HEK293 (cell line): ENCODE measurements around the gene ARL6IP5.

ENCODE experiments used
- KLF9 ChIP-seq: fragments of 450-650 bp; formaldehyde crosslinking; IDR thresholded peaks from 2 replicates; pipeline ENCODE4 v1.5.1; 2016; ENCODE audit warnings: missing biosample characterization, missing genetic modification characterization, low read depth
- PRDM1 ChIP-seq: fragments of 450-650 bp; formaldehyde crosslinking; IDR thresholded peaks from 2 replicates; pipeline ENCODE4; 2016; ENCODE audit warnings: missing biosample characterization, missing genetic modification characterization
- TCF7L2 ChIP-seq: IDR thresholded peaks from 2 replicates; pipeline ENCODE4 v1.6.1; 2011; ENCODE audit warnings: low read depth, mild to moderate bottlenecking, inconsistent platforms, low read length, moderate library complexity, borderline replicate concordance
- TRIM28 ChIP-seq: IDR thresholded peaks from 2 replicates; pipeline ENCODE4 v1.6.1; 2011; ENCODE audit warnings: low read length, control low read depth, borderline replicate concordance
- ZBTB20 ChIP-seq: fragments of 450-650 bp; formaldehyde crosslinking; IDR thresholded peaks from 2 replicates; pipeline ENCODE4 v1.5.1; 2016; ENCODE audit warnings: missing biosample characterization, missing genetic modification characterization
- ZBTB21 ChIP-seq: fragments of 450-650 bp; formaldehyde crosslinking; IDR thresholded peaks from 2 replicates; pipeline ENCODE4 v1.5.1; 2017; ENCODE audit warnings: missing biosample characterization, missing genetic modification characterization
- ZBTB7A ChIP-seq: fragments of 450-650 bp; formaldehyde crosslinking; IDR thresholded peaks from 2 replicates; pipeline ENCODE4 v1.5.1; 2016; ENCODE audit warnings: low read depth, missing biosample characterization, missing genetic modification characterization
- ZNF146 ChIP-seq: fragments of 450-650 bp; formaldehyde crosslinking; IDR thresholded peaks from 2 replicates; pipeline ENCODE4 v1.5.1; 2016; ENCODE audit warnings: missing biosample characterization, missing genetic modification characterization
- ZNF274 ChIP-seq, 2 experiments: fragments of 200-500 bp in 1 of 2; fragments of 450-650 bp in 1 of 2; sonication (Bioruptor generic) in 1 of 2; formaldehyde crosslinking in 1 of 2; IDR thresholded peaks; 2 replicates each; pipeline versions ENCODE4 v1.5.1 to v1.6.1; 2014 to 2016; ENCODE audit warnings: borderline replicate concordance in 1 of 2, inconsistent platforms in 1 of 2, low read length in 1 of 2, missing biosample characterization in 1 of 2, missing genetic modification characterization in 1 of 2
- ZNF335 ChIP-seq: fragments of 450-650 bp; formaldehyde crosslinking; conservative IDR thresholded peaks from 2 replicates; pipeline ENCODE4 v1.5.1; 2016; ENCODE audit warnings: missing biosample characterization, missing genetic modification characterization
- ZNF768 ChIP-seq: fragments of 450-650 bp; formaldehyde crosslinking; IDR thresholded peaks from 2 replicates; pipeline ENCODE4 v1.5.1; 2018; ENCODE audit warnings: missing biosample characterization, mild to moderate bottlenecking, missing genetic modification characterization
- TF ChIP-seq, protein P1 (sequence below): fragments of 450-650 bp; formaldehyde crosslinking; IDR thresholded peaks from 2 replicates; pipeline ENCODE4 v1.5.1; 2016; ENCODE audit warnings: missing biosample characterization, missing genetic modification characterization
- TF ChIP-seq, protein P2 (sequence below): fragments of 450-650 bp; formaldehyde crosslinking; IDR thresholded peaks from 2 replicates; pipeline ENCODE4 v1.5.1; 2017; ENCODE audit warnings: missing biosample characterization, mild to moderate bottlenecking, missing genetic modification characterization, moderate library complexity
- TF ChIP-seq, protein P3 (sequence below): fragments of 450-650 bp; formaldehyde crosslinking; IDR thresholded peaks from 2 replicates; pipeline ENCODE4 v1.5.1; 2016; ENCODE audit warnings: missing biosample characterization, missing genetic modification characterization

DNA sequence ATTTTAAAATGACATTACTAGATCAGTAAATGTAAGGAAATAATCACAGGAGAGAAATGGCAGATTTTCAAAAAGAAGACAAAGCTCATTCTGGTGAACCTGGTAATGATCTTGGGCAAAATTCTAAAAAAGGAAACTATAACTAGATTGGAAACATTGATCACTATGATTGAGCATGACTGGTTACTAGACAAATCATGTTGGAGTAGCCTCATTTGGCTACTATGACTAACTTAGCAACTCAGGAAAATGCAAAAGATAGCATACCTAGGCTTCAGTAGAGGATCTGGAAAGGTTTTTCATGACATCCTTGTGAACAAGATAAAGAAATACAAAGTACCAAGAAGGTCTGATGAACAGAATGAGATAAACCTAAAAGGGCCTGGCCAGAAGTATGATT lies 25.0 kb upstream of the ARL6IP5 start:
- TF ChIP-seq, protein P1, sequence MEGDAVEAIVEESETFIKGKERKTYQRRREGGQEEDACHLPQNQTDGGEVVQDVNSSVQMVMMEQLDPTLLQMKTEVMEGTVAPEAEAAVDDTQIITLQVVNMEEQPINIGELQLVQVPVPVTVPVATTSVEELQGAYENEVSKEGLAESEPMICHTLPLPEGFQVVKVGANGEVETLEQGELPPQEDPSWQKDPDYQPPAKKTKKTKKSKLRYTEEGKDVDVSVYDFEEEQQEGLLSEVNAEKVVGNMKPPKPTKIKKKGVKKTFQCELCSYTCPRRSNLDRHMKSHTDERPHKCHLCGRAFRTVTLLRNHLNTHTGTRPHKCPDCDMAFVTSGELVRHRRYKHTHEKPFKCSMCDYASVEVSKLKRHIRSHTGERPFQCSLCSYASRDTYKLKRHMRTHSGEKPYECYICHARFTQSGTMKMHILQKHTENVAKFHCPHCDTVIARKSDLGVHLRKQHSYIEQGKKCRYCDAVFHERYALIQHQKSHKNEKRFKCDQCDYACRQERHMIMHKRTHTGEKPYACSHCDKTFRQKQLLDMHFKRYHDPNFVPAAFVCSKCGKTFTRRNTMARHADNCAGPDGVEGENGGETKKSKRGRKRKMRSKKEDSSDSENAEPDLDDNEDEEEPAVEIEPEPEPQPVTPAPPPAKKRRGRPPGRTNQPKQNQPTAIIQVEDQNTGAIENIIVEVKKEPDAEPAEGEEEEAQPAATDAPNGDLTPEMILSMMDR: no peak
- TF ChIP-seq ZNF274 (IDR thresholded peaks at IDR 0.05; ENCODE audit: low read length) (no peak), ZNF274 (tag by site-specific recombination; IDR thresholded peaks at IDR 0.05; ENCODE audit: borderline replicate concordance) (no peak), TRIM28 (no peak), KLF9 (no peak), ZBTB21 (tag by site-specific recombination) (no peak), ZNF146 (tag by site-specific recombination) (no peak), ZNF335 (no peak), PRDM1 (tag by site-specific recombination) (no peak), TCF7L2 (no peak), ZNF768 (no peak), ZBTB20 (no peak), ZBTB7A (tag by site-specific recombination) (no peak)
- TF ChIP-seq, protein P2, sequence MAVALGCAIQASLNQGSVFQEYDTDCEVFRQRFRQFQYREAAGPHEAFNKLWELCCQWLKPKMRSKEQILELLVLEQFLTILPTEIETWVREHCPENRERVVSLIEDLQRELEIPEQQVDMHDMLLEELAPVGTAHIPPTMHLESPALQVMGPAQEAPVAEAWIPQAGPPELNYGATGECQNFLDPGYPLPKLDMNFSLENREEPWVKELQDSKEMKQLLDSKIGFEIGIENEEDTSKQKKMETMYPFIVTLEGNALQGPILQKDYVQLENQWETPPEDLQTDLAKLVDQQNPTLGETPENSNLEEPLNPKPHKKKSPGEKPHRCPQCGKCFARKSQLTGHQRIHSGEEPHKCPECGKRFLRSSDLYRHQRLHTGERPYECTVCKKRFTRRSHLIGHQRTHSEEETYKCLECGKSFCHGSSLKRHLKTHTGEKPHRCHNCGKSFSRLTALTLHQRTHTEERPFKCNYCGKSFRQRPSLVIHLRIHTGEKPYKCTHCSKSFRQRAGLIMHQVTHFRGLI (tag by site-specific recombination): no peak
- TF ChIP-seq, protein P3, sequence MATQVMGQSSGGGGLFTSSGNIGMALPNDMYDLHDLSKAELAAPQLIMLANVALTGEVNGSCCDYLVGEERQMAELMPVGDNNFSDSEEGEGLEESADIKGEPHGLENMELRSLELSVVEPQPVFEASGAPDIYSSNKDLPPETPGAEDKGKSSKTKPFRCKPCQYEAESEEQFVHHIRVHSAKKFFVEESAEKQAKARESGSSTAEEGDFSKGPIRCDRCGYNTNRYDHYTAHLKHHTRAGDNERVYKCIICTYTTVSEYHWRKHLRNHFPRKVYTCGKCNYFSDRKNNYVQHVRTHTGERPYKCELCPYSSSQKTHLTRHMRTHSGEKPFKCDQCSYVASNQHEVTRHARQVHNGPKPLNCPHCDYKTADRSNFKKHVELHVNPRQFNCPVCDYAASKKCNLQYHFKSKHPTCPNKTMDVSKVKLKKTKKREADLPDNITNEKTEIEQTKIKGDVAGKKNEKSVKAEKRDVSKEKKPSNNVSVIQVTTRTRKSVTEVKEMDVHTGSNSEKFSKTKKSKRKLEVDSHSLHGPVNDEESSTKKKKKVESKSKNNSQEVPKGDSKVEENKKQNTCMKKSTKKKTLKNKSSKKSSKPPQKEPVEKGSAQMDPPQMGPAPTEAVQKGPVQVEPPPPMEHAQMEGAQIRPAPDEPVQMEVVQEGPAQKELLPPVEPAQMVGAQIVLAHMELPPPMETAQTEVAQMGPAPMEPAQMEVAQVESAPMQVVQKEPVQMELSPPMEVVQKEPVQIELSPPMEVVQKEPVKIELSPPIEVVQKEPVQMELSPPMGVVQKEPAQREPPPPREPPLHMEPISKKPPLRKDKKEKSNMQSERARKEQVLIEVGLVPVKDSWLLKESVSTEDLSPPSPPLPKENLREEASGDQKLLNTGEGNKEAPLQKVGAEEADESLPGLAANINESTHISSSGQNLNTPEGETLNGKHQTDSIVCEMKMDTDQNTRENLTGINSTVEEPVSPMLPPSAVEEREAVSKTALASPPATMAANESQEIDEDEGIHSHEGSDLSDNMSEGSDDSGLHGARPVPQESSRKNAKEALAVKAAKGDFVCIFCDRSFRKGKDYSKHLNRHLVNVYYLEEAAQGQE: no peak
